ENCODE results near the gene KASH5.

KASH5 gene

DNA sequence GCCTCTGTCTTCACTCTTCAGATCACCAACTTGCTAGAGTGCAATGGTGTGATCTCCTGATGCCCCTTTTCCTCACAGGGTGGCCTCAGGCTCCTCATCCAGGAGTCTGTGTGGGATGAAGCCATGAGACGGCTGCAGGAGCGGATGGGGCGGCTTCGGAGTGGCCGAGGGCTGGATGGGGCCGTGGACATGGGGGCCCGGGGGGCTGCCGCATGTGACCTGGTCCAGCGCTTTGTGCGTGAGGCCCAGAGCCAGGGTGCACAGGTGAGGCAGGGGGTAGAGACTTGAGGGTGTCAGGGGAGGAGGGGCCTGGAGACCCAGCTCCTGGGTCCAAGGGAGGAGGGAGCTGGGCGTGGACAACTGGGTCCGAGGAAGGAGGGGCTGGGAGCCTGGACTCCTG, 74.4 kb downstream of the KASH5 start:
- no peak for DNase-seq

DNA sequence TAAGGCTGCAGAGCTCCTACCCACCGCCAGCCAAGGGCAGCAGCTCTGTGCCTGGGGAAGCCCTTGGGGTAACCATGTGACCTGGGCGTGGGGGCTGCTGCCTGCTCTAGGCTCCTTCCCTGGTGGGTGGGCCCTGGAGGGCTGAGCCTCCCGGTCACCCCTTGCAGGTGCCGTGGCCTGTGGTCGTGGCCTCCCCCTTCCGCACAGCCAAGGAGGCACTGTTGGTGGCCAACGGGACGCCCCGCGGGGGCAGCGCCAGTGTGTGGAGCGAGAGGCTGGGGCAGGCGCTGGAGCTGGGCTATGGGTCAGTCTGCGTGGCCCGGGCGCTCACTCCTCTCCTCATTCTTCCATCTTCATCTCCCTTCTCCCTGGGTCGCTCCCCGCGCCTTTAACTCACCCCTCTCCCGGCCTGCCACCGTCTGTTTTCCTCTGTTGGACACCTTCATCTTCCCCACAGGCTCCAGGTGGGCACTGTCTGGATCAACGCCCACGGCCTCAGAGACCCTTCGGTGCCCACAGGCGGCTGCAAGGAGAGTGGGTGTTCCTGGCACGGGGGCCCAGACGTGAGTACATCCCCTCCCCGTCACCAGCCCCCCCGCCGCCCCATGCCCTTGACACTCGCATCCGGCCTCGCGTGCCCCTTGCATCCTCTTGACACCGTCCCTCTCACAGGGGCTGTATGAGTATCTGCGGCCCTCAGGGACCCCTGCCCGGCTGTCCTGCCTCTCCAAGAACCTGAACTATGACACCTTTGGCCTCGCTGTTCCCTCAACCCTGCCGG, 76.1 kb downstream of the KASH5 start:
- DNase-seq = no peak

DNA sequence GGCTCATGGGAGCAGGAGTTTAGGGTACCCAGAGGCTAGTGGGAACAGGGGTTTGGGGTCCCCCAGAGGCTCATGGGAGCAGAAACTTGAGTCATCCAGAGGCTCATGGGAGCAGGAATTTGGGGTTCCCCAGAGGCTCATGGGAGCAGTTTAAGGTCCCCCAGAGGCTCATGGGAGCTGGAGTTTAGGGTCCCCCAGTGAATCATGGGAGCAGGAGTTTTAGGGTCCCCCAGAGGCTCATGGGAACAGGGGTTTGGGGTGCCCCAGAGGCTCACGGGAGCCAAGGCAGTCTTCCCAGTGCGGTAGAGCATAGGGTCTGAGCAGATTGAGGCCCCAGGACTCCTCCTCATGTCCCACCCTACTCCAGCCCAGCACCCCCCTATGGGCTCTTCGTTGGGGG, 77.3 kb downstream of the KASH5 start:
- DNase-seq = no peak
